Esophagus muscularis mucosa (tissue), 3 donors: ENCODE measurements around the gene PTAFR.

Source experiments
- CTCF ChIP-seq, 3 experiments: fragments of 200-600 bp in 2 of 3; fragments of 450-650 bp in 1 of 3; sonication (generic) in 2 of 3; IDR thresholded peaks; one replicate each; pipeline ENCODE4 v1.5.1; 2017 to 2019; ENCODE audit warnings: antibody characterized with exemption in 3 of 3, mild to moderate bottlenecking in 2 of 3, moderate library complexity in 1 of 3
- POLR2A ChIP-seq: fragments of 450-650 bp; IDR thresholded peaks from one replicate; pipeline ENCODE4 v1.6.1; 2017; ENCODE audit warnings: antibody characterized with exemption, moderate library complexity, mild to moderate bottlenecking, low read depth

- no peak for TF ChIP-seq CTCF (IDR thresholded peaks at IDR 0.05)
- TF ChIP-seq POLR2A = no peak
Measured at GRCh38 chr1:28159680-28160079, 16.8 kb downstream of the PTAFR start.
